ENCODE data around the gene TALDO1. TPM values are rescaled to one million over a fixed set of nuclear protein-coding genes. Genes with fewer than 3 reads are reported as not detected.

Gene TALDO1
- total RNA-seq, 4 donors from 2014 or later, result 237 to 459 (median 293) TPM

GRCh38 chr11:724049-724777, 23.1 kb upstream of the TALDO1 start:
- TF ChIP-seq CTCF (IDR thresholded peaks at IDR 0.05; ENCODE audit: low read depth), result no peak

- TF ChIP-seq CTCF (IDR thresholded peaks at IDR 0.05; ENCODE audit: low read depth), result no peak
Observed at GRCh38 chr11:724778-725386, 22.4 kb upstream of the TALDO1 start.

GRCh38 chr11:725624-726202, 21.6 kb upstream of the TALDO1 start:
- no peak for TF ChIP-seq CTCF (IDR thresholded peaks at IDR 0.05; ENCODE audit: low read depth)

- no peak for TF ChIP-seq CTCF (IDR thresholded peaks at IDR 0.05; ENCODE audit: low read depth)
Observed at GRCh38 chr11:726278-727220, 20.7 kb upstream of the TALDO1 start.

- TF ChIP-seq CTCF (IDR thresholded peaks at IDR 0.05; ENCODE audit: low read depth), result no peak
Observed at GRCh38 chr11:727281-727701, 20.0 kb upstream of the TALDO1 start.

- no peak for TF ChIP-seq CTCF (IDR thresholded peaks at IDR 0.05; ENCODE audit: low read depth)
Observed at GRCh38 chr11:727859-728748, 19.2 kb upstream of the TALDO1 start.
